ENCODE data around the gene PPA1.
A peak's percentile ranks its signal among the peaks of the same experiment; 100 is the strongest.
"Not testable (repeated sequence)": the region's sequence is repeated elsewhere in the genome, so short reads cannot be mapped to it uniquely, and the experiment has no call there.

PPA1 gene

GRCh38 chr10:70176441-70176840, 56.8 kb downstream of the PPA1 start:
- H3K4me3 ChIP-seq (ENCODE audit: low read length) = no peak overlapping the region
- no peak for TF ChIP-seq ZNF274 (IDR thresholded peaks at IDR 0.05; ENCODE audit: low read depth, low read length)

GRCh38 chr10:70175516-70175915, 57.7 kb downstream of the PPA1 start:
- TF ChIP-seq ZNF274 (IDR thresholded peaks at IDR 0.05; ENCODE audit: low read depth, low read length) = no peak
- no peak overlapping the region for H3K4me3 ChIP-seq (ENCODE audit: low read length)

- no peak for TF ChIP-seq ZNF274 (IDR thresholded peaks at IDR 0.05; ENCODE audit: low read depth, low read length)
- no peak overlapping the region for H3K4me3 ChIP-seq (ENCODE audit: low read length)
Measured at GRCh38 chr10:70174058-70174741, 59.0 kb downstream of the PPA1 start.

GRCh38 chr10:70169649-70170364, 63.4 kb downstream of the PPA1 start:
- no peak for TF ChIP-seq ZNF274 (IDR thresholded peaks at IDR 0.05; ENCODE audit: low read depth, low read length)
- peak overlapping the region; percentile 89 for H3K4me3 ChIP-seq (ENCODE audit: low read length)

GRCh38 chr10:70169011-70169410, 64.2 kb downstream of the PPA1 start:
- peak overlapping the region; percentile 89 for H3K4me3 ChIP-seq (ENCODE audit: low read length)
- no peak for TF ChIP-seq ZNF274 (IDR thresholded peaks at IDR 0.05; ENCODE audit: low read depth, low read length)

- no peak for TF ChIP-seq ZNF274 (IDR thresholded peaks at IDR 0.05; ENCODE audit: low read depth, low read length)
- no peak overlapping the region for H3K4me3 ChIP-seq (ENCODE audit: low read length)
Measured at GRCh38 chr10:70167246-70167645, 66.0 kb downstream of the PPA1 start.

- no peak for TF ChIP-seq ZNF274 (IDR thresholded peaks at IDR 0.05; ENCODE audit: low read depth, low read length)
Measured at GRCh38 chr10:70166394-70166793, 66.8 kb downstream of the PPA1 start.

GRCh38 chr10:70164163-70164562, 69.1 kb downstream of the PPA1 start:
- no peak overlapping the region for H3K4me3 ChIP-seq (ENCODE audit: low read length)
- no peak for TF ChIP-seq ZNF274 (IDR thresholded peaks at IDR 0.05; ENCODE audit: low read depth, low read length)

More at GRCh38 chr10:70166394-70166793, 66.8 kb downstream of the PPA1 start:
- H3K4me3 ChIP-seq (ENCODE audit: low read length) = no peak overlapping the region

- peak overlapping the region; percentile 32; the same call in 1 of the 2 replicates for H3K4me3 ChIP-seq (ENCODE audit: low read length)
- TF ChIP-seq ZNF274 (IDR thresholded peaks at IDR 0.05; ENCODE audit: low read depth, low read length) = no peak
Measured at GRCh38 chr10:70163448-70163847, 69.8 kb downstream of the PPA1 start.

GRCh38 chr10:70162892-70163201, 70.4 kb downstream of the PPA1 start:
- no peak overlapping the region for H3K4me3 ChIP-seq (ENCODE audit: low read length)

GRCh38 chr10:70162151-70162891, 70.9 kb downstream of the PPA1 start:
- no peak for TF ChIP-seq ZNF274 (IDR thresholded peaks at IDR 0.05; ENCODE audit: low read depth, low read length)
- H3K4me3 ChIP-seq (ENCODE audit: low read length) = no peak overlapping the region

More at GRCh38 chr10:70162892-70163201, 70.4 kb downstream of the PPA1 start:
- TF ChIP-seq ZNF274 (IDR thresholded peaks at IDR 0.05; ENCODE audit: low read depth, low read length) = no peak

- no peak for TF ChIP-seq ZNF274 (IDR thresholded peaks at IDR 0.05; ENCODE audit: low read depth, low read length)
- no peak overlapping the region for H3K4me3 ChIP-seq (ENCODE audit: low read length)
Measured at GRCh38 chr10:70160798-70161197, 72.4 kb downstream of the PPA1 start.

- not testable (repeated sequence) for H3K4me3 ChIP-seq (ENCODE audit: low read length)
Measured at GRCh38 chr10:70159366-70159765, 73.9 kb downstream of the PPA1 start.

- no peak for TF ChIP-seq ZNF274 (IDR thresholded peaks at IDR 0.05; ENCODE audit: low read depth, low read length)
Measured at GRCh38 chr10:70158113-70158512, 75.1 kb downstream of the PPA1 start.

More at GRCh38 chr10:70158113-70158512, 75.1 kb downstream of the PPA1 start:
- no peak overlapping the region for H3K4me3 ChIP-seq (ENCODE audit: low read length)
